ENCODE measurements around the gene CACNG6.
"Not testable (repeated sequence)": the region's sequence is repeated elsewhere in the genome, so short reads cannot be mapped to it uniquely, and the experiment has no call there.

Gene CACNG6

GRCh38 chr19:54030895-54031586 lies 39.6 kb downstream of the CACNG6 start:
- Histone ChIP-seq H3K9me3 (ENCODE audit: severe bottlenecking) (no peaks in the 10 kb centered on the region), H3K36me3 (ENCODE audit: low read depth) (no peaks in the 10 kb centered on the region), H3K4me3 (ENCODE audit: severe bottlenecking) (no peak overlapping the region), H3K27me3 (ENCODE audit: insufficient read depth, poor library complexity, severe bottlenecking) (no peaks in the 10 kb centered on the region), H3K27ac (ENCODE audit: poor library complexity, severe bottlenecking) (no peak overlapping the region), H3K4me1 (ENCODE audit: insufficient read depth, poor library complexity, severe bottlenecking) (peaks cover 13% of the 10 kb centered on the region)
- ATAC-seq (ENCODE audit: low read depth), result no peak
- DNase-seq (ENCODE audit: low spot score), result no peak
- peak; percentile 36 for TF ChIP-seq CTCF (IDR thresholded peaks at IDR 0.05; ENCODE audit: poor library complexity, severe bottlenecking)

- Histone ChIP-seq H3K9me3 (ENCODE audit: severe bottlenecking) (no peaks in the 10 kb centered on the region), H3K4me1 (ENCODE audit: insufficient read depth, poor library complexity, severe bottlenecking) (peaks cover 17% of the 10 kb centered on the region), H3K27ac (ENCODE audit: poor library complexity, severe bottlenecking) (peak overlapping the region; percentile 85), H3K36me3 (ENCODE audit: low read depth) (no peaks in the 10 kb centered on the region), H3K27me3 (ENCODE audit: insufficient read depth, poor library complexity, severe bottlenecking) (no peaks in the 10 kb centered on the region), H3K4me3 (ENCODE audit: severe bottlenecking) (no peak overlapping the region)
- TF ChIP-seq CTCF (IDR thresholded peaks at IDR 0.05; ENCODE audit: poor library complexity, severe bottlenecking), result no peak
- DNase-seq (ENCODE audit: low spot score) (no peak), ATAC-seq (ENCODE audit: low read depth) (peak; percentile 98)
These were observed 44.1 kb downstream of the CACNG6 start for GRCh38 chr19:54035215-54036178.

- not testable (repeated sequence) for H3K36me3 ChIP-seq (ENCODE audit: low read depth); DNase-seq (ENCODE audit: low spot score); H3K4me3 ChIP-seq (ENCODE audit: severe bottlenecking); H3K9me3 ChIP-seq (ENCODE audit: severe bottlenecking); ATAC-seq (ENCODE audit: low read depth); H3K27me3 ChIP-seq (ENCODE audit: insufficient read depth, poor library complexity, severe bottlenecking)
- Histone ChIP-seq H3K27ac (ENCODE audit: poor library complexity, severe bottlenecking) (peak overlapping the region; percentile 85), H3K4me1 (ENCODE audit: insufficient read depth, poor library complexity, severe bottlenecking) (peaks cover 18% of the 10 kb centered on the region)
These were observed 45.1 kb downstream of the CACNG6 start for GRCh38 chr19:54036542-54036941.

- Histone ChIP-seq H3K4me3 (ENCODE audit: severe bottlenecking) (no peak overlapping the region), H3K27me3 (ENCODE audit: insufficient read depth, poor library complexity, severe bottlenecking) (no peaks in the 10 kb centered on the region), H3K9me3 (ENCODE audit: severe bottlenecking) (no peaks in the 10 kb centered on the region), H3K4me1 (ENCODE audit: insufficient read depth, poor library complexity, severe bottlenecking) (peaks cover 26% of the 10 kb centered on the region), H3K36me3 (ENCODE audit: low read depth) (no peaks in the 10 kb centered on the region), H3K27ac (ENCODE audit: poor library complexity, severe bottlenecking) (no peak overlapping the region)
- DNase-seq (ENCODE audit: low spot score) (no peak), ATAC-seq (ENCODE audit: low read depth) (no peak)
- no peak for TF ChIP-seq CTCF (IDR thresholded peaks at IDR 0.05; ENCODE audit: poor library complexity, severe bottlenecking)
These were observed 48.6 kb downstream of the CACNG6 start for GRCh38 chr19:54040003-54040402.

GRCh38 chr19:54041969-54042606 lies 50.7 kb downstream of the CACNG6 start:
- Histone ChIP-seq H3K27ac (ENCODE audit: poor library complexity, severe bottlenecking) (peak overlapping the region; percentile 60), H3K27me3 (ENCODE audit: insufficient read depth, poor library complexity, severe bottlenecking) (peaks cover 4% of the 10 kb centered on the region), H3K36me3 (ENCODE audit: low read depth) (no peaks in the 10 kb centered on the region), H3K4me3 (ENCODE audit: severe bottlenecking) (no peak overlapping the region), H3K4me1 (ENCODE audit: insufficient read depth, poor library complexity, severe bottlenecking) (peaks cover 11% of the 10 kb centered on the region), H3K9me3 (ENCODE audit: severe bottlenecking) (no peaks in the 10 kb centered on the region)
- ATAC-seq (ENCODE audit: low read depth) (peak; percentile 80), DNase-seq (ENCODE audit: low spot score) (no peak)
- no peak for TF ChIP-seq CTCF (IDR thresholded peaks at IDR 0.05; ENCODE audit: poor library complexity, severe bottlenecking)

Data from RWPE2 (cell line).